ENCODE results near the gene ERCC1. TPM values are rescaled to one million over a fixed set of nuclear protein-coding genes. Genes with fewer than 3 reads are reported as not detected.

ERCC1 gene
- 10 to 100 TPM; 89.9 to 96.7 (median 91.2) TPM for total RNA-seq

- H3K9me3 ChIP-seq, result no peaks in the 10 kb centered on the region
- peak within 1 kb of the TSS; percentile 90 to 97 for H3K27ac ChIP-seq
- DNase-seq (ENCODE audit: low spot score in 2 of 2), result peak; percentile 93 to 95
- TF ChIP-seq CTCF (IDR thresholded peaks at IDR 0.05) (no peak), POLR2A (IDR thresholded peaks at IDR 0.05) (peak; percentile 56), POLR2AphosphoS5 (IDR thresholded peaks at IDR 0.05) (peak; percentile 78 to 92 (median 79))
- intact Hi-C loops (cut with DNase I; ENCODE audit: low total_unique reads), result loop anchor here (2.0 to 10.0 kb wide), 2 partner anchors 17 to 51 kb away; partner anchors contain the start of gene POLR1G
- no peaks in the 10 kb centered on the region for H3K36me3 ChIP-seq
- peak within 1 kb of the TSS; percentile 60 to 83 (median 68) for H3K4me3 ChIP-seq
- H3K4me1 ChIP-seq, result peaks cover 0 to 8% of the 10 kb centered on the region in 2 donors
- H3K27me3 ChIP-seq, result no peaks in the 10 kb centered on the region
These were observed at the start of gene ERCC1 for GRCh38 chr19:45423589-45424190. Gene ERCC1, minus strand, starts transcription at chr19:45423917. Its CDS starts 543 bp downstream, at chr19:45423374.

DNA sequence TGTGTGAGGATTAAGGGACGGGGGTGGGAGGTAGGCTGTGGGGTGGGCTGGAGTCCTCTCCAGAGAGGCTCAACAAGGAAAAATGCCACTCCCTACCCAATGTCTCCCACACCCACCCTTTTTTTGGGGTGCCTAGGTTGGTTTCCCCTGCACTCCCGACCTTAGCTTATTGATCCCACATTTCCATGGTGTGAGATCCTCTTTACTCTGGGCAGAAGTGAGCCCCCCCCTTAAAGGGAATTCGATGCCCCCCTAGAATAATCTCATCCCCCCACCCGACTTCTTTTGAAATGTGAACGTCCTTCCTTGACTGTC is 49.6 kb upstream of the ERCC1 start:
- TF ChIP-seq CTCF (IDR thresholded peaks at IDR 0.05), result no peak
- no peak for TF ChIP-seq POLR2AphosphoS5 (IDR thresholded peaks at IDR 0.05)
- no peak for TF ChIP-seq POLR2A (IDR thresholded peaks at IDR 0.05)
- no peaks in the 10 kb centered on the region for H3K36me3 ChIP-seq
- no peaks in the 10 kb centered on the region for H3K27me3 ChIP-seq
- no peak for DNase-seq (ENCODE audit: low spot score in 2 of 2)
- no peak overlapping the region for H3K27ac ChIP-seq
- H3K4me3 ChIP-seq, result peak overlapping the region in 1 of 3 donors; percentile 54
- no peaks in the 10 kb centered on the region for H3K9me3 ChIP-seq
- intact Hi-C loops (cut with DNase I; ENCODE audit: low total_unique reads), result loop anchor here (10.0 kb wide), 1 partner anchor 49 kb away; the partner anchor contains the start of gene ERCC1
- peaks cover 0 to 5% of the 10 kb centered on the region in 2 donors for H3K4me1 ChIP-seq

GRCh38 chr19:45472563-45473366 is 49.0 kb upstream of the ERCC1 start:
- H3K36me3 ChIP-seq, result no peaks in the 10 kb centered on the region
- no peak for DNase-seq (ENCODE audit: low spot score in 2 of 2)
- no peaks in the 10 kb centered on the region for H3K9me3 ChIP-seq
- H3K27me3 ChIP-seq, result no peaks in the 10 kb centered on the region
- peak overlapping the region; percentile 27 to 85 (median 54) for H3K4me3 ChIP-seq
- H3K4me1 ChIP-seq, result peaks cover 0 to 5% of the 10 kb centered on the region in 2 donors
- H3K27ac ChIP-seq, result no peak overlapping the region
- no peak for TF ChIP-seq CTCF (IDR thresholded peaks at IDR 0.05)
- TF ChIP-seq POLR2AphosphoS5 (IDR thresholded peaks at IDR 0.05), result peak in 1 of 3 donors; percentile 98
- TF ChIP-seq POLR2A (IDR thresholded peaks at IDR 0.05), result peak; percentile 2
- intact Hi-C loops (cut with DNase I; ENCODE audit: low total_unique reads), result loop anchor here (10.0 kb wide), 1 partner anchor 48 kb away; the partner anchor contains the start of gene ERCC1

DNA sequence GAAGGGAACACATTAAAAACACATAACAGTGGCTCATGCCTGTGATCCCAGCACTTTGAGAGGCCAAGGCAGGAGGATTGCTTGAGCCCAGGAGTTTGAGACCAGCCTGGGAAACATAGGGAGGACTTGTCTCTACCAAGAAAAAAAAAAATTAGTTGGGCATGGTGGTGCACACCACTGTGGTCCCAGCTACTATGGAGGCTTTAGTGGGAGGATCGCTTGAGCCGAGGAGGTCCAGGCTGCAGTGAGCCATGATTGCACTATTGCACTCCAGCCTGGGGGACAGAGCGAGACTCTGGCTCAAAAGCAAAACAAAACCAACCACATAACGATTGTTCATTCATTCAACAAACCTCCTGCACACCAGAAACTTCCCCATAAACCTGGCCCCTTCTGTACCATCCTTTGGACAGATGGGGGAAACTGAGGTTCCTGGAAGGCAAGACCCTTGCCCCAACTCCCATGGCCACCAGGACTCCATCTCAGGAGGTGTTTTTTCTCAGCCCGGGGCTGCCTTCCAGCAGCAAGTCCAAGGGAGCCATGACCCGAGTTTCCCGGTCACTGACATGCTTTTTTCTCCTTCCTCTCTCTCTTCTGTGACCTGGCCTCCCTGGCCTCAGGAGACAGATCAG is 48.3 kb upstream of the ERCC1 start:
- H3K36me3 ChIP-seq, result no peaks in the 10 kb centered on the region
- TF ChIP-seq POLR2AphosphoS5 (IDR thresholded peaks at IDR 0.05) (peak in 2 of 3 donors; percentile 13 to 75), POLR2A (IDR thresholded peaks at IDR 0.05) (no peak)
- H3K27ac ChIP-seq, result no peak overlapping the region
- H3K4me1 ChIP-seq, result peaks cover 2 to 8% of the 10 kb centered on the region in 2 donors
- intact Hi-C loops (cut with DNase I; ENCODE audit: low total_unique reads), result loop anchor here (10.0 kb wide), 1 partner anchor 47 kb away; the partner anchor contains the start of gene ERCC1
- no peaks in the 10 kb centered on the region for H3K27me3 ChIP-seq
- H3K9me3 ChIP-seq, result no peaks in the 10 kb centered on the region
- DNase-seq (ENCODE audit: low spot score in 2 of 2), result no peak
- H3K4me3 ChIP-seq, result peak overlapping the region; percentile 27 to 85 (median 54)

DNA sequence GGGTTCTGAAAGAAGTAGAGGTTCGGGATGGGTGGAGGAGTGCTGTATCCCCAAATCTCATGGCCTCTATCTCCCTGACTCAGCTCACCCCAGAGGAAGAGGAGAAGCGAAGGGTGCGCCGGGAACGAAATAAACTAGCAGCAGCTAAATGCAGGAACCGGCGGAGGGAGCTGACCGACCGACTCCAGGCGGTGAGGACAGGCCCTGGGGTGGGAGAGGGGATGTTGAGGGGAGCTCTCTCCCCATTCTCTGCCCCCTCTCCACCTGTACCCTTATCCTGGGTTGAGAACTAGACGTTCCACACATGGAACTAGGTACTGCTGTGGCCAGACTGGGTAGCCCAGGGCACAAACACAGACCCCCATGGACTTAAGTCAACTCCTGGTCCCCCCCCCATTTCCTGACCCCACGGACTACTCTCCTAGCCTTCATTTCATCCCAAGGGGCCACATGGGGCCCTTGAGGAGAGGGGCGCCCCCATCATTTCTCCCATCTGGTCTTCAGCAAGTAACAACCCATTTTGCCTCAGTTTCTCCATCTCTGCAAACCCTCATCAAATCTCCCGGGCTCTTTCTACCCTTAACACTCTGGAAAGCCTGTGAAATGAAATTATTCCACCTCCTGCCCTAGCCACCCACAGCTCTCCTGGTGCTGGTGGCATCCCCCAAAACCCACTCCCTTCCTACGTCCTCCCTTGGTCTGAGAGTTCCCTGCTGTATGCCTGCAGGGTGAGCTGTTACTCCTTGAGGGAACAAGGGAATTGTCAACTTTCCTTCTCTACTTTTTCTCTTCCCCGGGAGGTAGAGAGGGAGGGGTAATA is 47.6 kb upstream of the ERCC1 start:
- peak in 1 of 3 donors; percentile 63 for TF ChIP-seq POLR2AphosphoS5 (IDR thresholded peaks at IDR 0.05)
- no peak for TF ChIP-seq CTCF (IDR thresholded peaks at IDR 0.05)
- no peaks in the 10 kb centered on the region for H3K36me3 ChIP-seq
- no peaks in the 10 kb centered on the region for H3K27me3 ChIP-seq
- H3K27ac ChIP-seq, result no peak overlapping the region
- DNase-seq (ENCODE audit: low spot score in 2 of 2), result no peak
- intact Hi-C loops (cut with DNase I; ENCODE audit: low total_unique reads), result loop anchor here (10.0 kb wide), 1 partner anchor 47 kb away; the partner anchor contains the start of gene ERCC1
- H3K4me1 ChIP-seq, result peaks cover 5 to 8% of the 10 kb centered on the region in 2 donors
- peak overlapping the region in 1 of 3 donors; percentile 85 for H3K4me3 ChIP-seq
- no peaks in the 10 kb centered on the region for H3K9me3 ChIP-seq

Data from breast epithelium (tissue), 4 donors.